A549 treated with AZD2906 at 1 μM for 4 hours (cell line): ENCODE results near the gene PHGDH. TPM values are rescaled to one million over a fixed set of nuclear protein-coding genes. Genes with fewer than 3 reads are reported as not detected.

Experiments
- total RNA-seq: library from RNA; stranded (reverse); fragments of 200-300 nt; extraction: Qiagen RNA extraction; gene quantifications from 5 replicates; pipeline ENCODE4 v1.2.3, GENCODE V29; 2022

The PHGDH gene
- total RNA-seq: 70.2 to 89.3 TPM (median 81.4 TPM) in 5 replicates

DNA sequence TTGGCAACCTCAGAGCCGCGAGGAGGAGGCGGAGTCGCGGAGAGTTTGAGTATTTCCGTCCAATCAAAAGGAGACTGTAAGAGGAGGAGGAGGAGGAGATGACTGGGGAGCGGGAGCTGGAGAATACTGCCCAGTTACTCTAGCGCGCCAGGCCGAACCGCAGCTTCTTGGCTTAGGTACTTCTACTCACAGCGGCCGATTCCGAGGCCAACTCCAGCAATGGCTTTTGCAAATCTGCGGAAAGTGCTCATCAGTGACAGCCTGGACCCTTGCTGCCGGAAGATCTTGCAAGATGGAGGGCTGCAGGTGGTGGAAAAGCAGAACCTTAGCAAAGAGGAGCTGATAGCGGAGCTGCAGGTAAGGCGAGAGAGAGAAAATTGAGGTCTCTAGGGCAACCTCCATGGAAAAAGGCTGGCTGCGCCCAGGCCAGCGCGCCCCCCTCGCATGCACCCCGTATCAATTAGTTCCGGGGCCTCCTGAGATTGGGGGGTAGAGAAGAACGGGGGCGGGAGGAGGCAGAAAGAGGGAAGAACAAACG, at the start of gene PHGDH:
PHGDH (plus strand) TSS at position 131 of the 538 bp plus-strand sequence; CDS start at position 220, 89 bp downstream.

DNA sequence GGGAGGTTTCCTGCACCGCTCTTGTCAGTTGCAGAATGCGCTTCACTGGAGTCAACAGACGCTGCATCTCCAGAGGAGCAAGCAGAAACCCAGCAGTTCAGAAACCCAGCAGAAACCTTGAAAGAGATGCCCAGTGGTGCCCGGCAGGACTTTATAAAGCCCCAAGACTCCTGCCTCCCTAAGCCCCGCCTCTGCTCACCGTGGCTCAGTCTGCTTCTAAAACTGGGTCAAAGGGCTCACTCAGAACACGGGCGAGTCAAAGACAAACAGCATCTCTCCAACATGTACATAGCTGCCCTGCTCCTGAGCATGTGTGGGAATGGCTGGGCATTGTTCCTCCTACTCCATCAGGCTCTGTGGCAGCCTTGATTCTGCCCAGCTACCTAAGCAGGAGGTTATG, 57.0 kb downstream of the PHGDH start, which contains the start of gene HMGCS2:
HMGCS2 (minus strand) TSS at position 128 of the 400 bp plus-strand sequence; CDS start at position 67, 61 bp downstream.

Other genes with a start within 250 kb of the PHGDH start
- gene HSD3B1, start 204.7 kb upstream of the PHGDH start, total RNA-seq: 0.03 TPM in 1 of 5 replicates, not detected in the others
- 1.4 to 1.7 TPM (median 1.4 TPM) in 5 replicates for gene ZNF697, start 63.7 kb upstream of the PHGDH start, total RNA-seq
- not detected in 5 replicates for gene HMGCS2, start 57.0 kb downstream of the PHGDH start, total RNA-seq
- gene REG4, start 99.5 kb downstream of the PHGDH start, total RNA-seq: not detected in 5 replicates
- gene ADAM30, start 184.6 kb downstream of the PHGDH start, total RNA-seq: not detected in 5 replicates